ENCODE measurements around the gene BSPRY.
A peak's percentile ranks its signal among the peaks of the same experiment; 100 is the strongest.

DNA sequence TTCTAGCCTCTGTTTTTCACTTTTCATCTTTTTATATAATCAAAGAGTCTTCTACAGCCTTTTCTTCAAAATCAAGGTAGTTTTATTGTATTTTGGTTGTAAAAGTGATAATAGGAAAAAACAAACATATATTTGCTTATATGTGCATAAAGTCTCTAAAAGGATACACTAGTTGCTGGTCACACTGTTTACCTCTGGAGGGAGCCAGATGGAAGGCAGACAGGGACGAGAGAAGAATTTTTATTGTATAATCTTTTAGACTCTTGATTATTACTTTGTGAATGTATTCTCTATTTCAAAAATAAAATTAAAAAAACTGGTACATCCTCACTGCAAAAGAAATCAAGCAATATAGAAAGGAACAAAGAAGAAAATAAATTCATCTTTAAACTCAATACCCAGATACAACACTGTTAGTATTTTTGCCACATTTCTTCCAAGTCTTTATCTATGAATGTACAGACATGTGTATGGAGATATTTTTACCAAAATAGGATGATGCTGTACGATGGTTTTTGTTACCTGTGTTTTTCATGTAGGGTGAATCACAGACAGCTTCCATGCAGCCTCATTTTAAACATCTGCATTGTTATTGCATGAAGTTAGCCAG, 40.0 kb upstream of the BSPRY start:
- TF ChIP-seq EZH2 (IDR thresholded peaks at IDR 0.05; ENCODE audit: borderline replicate concordance) (no peak), EZH2phosphoT487 (IDR thresholded peaks at IDR 0.05; ENCODE audit: low read depth, severe bottlenecking, unreplicated experiment) (no peak)
- TF ChIP-seq, protein P1, sequence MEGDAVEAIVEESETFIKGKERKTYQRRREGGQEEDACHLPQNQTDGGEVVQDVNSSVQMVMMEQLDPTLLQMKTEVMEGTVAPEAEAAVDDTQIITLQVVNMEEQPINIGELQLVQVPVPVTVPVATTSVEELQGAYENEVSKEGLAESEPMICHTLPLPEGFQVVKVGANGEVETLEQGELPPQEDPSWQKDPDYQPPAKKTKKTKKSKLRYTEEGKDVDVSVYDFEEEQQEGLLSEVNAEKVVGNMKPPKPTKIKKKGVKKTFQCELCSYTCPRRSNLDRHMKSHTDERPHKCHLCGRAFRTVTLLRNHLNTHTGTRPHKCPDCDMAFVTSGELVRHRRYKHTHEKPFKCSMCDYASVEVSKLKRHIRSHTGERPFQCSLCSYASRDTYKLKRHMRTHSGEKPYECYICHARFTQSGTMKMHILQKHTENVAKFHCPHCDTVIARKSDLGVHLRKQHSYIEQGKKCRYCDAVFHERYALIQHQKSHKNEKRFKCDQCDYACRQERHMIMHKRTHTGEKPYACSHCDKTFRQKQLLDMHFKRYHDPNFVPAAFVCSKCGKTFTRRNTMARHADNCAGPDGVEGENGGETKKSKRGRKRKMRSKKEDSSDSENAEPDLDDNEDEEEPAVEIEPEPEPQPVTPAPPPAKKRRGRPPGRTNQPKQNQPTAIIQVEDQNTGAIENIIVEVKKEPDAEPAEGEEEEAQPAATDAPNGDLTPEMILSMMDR (IDR thresholded peaks at IDR 0.05; ENCODE audit: poor library complexity) = peak; percentile 86
